Central memory CD8-positive, alpha-beta T cell (primary cell): Measurements from ENCODE around the gene TNFAIP8.

Experiments
- ATAC-seq: fragments of 150-1000 bp; cut with Tn5 transposase; replicated peaks from 2 replicates; pipeline ENCODE4 v1.10.0; 2022; ENCODE audit warnings: mild to moderate bottlenecking, moderate FRiP score, moderate number of reproducible peaks; ENCODE audit not compliant: poor library complexity, severe bottlenecking; ENCODE audit errors: extremely low read depth
- DNase-seq, 2 donors: peaks; one replicate each; pipeline ENCODE4 v3.0.0; 2021; ENCODE audit warnings: low spot score in 2 of 2
- H3K27ac Mint-ChIP-seq: one replicate; pipeline ENCODE4 v1.8.0; 2022; ENCODE audit warnings: low read depth, mild to moderate bottlenecking, moderate library complexity, mixed read lengths
- H3K27me3 Mint-ChIP-seq: one replicate; pipeline ENCODE4 v1.8.0; 2022; ENCODE audit warnings: mixed read lengths
- H3K36me3 Mint-ChIP-seq: one replicate; pipeline ENCODE4 v1.8.0; 2022; ENCODE audit warnings: mild to moderate bottlenecking, moderate library complexity, mixed read lengths; ENCODE audit not compliant: insufficient read depth
- H3K4me1 Mint-ChIP-seq: one replicate; pipeline ENCODE4 v1.8.0; 2022; ENCODE audit warnings: mixed read lengths
- H3K4me3 Mint-ChIP-seq: one replicate; pipeline ENCODE4 v1.8.0; 2022; ENCODE audit warnings: mild to moderate bottlenecking, moderate library complexity, mixed read lengths
- H3K9me3 Mint-ChIP-seq: one replicate; pipeline ENCODE4 v1.8.0; 2022; ENCODE audit warnings: mixed read lengths

Gene TNFAIP8

GRCh38 chr5:119385536-119386128 lies 29.8 kb downstream of the TNFAIP8 start:
- no peak for DNase-seq
- no peaks in the 10 kb centered on the region for H3K27me3 Mint-ChIP-seq
- H3K9me3 Mint-ChIP-seq = no peaks in the 10 kb centered on the region
- ATAC-seq = no peak
- H3K4me3 Mint-ChIP-seq = no peak overlapping the region
- peaks cover 15% of the 10 kb centered on the region for H3K36me3 Mint-ChIP-seq
- peaks cover 69% of the 10 kb centered on the region for H3K4me1 Mint-ChIP-seq
- H3K27ac Mint-ChIP-seq = peak overlapping the region; percentile 81

- Mint-ChIP-seq H3K4me1 (peaks cover 73% of the 10 kb centered on the region), H3K36me3 (peaks cover 20% of the 10 kb centered on the region), H3K4me3 (no peak overlapping the region), H3K9me3 (no peaks in the 10 kb centered on the region), H3K27me3 (no peaks in the 10 kb centered on the region), H3K27ac (peak overlapping the region; percentile 26)
- DNase-seq = no peak
- ATAC-seq = no peak
Measured at GRCh38 chr5:119386596-119387344, 31.0 kb downstream of the TNFAIP8 start.

GRCh38 chr5:119387945-119388618 lies 32.3 kb downstream of the TNFAIP8 start:
- peak overlapping the region; percentile 12 for H3K27ac Mint-ChIP-seq
- no peak for ATAC-seq
- peaks cover 25% of the 10 kb centered on the region for H3K36me3 Mint-ChIP-seq
- no peak for DNase-seq
- peaks cover 72% of the 10 kb centered on the region for H3K4me1 Mint-ChIP-seq
- H3K4me3 Mint-ChIP-seq = no peak overlapping the region
- no peaks in the 10 kb centered on the region for H3K27me3 Mint-ChIP-seq
- no peaks in the 10 kb centered on the region for H3K9me3 Mint-ChIP-seq

GRCh38 chr5:119388619-119389190 lies 32.9 kb downstream of the TNFAIP8 start:
- Mint-ChIP-seq H3K27ac (peak overlapping the region; percentile 12), H3K9me3 (no peaks in the 10 kb centered on the region), H3K4me3 (no peak overlapping the region), H3K4me1 (peaks cover 72% of the 10 kb centered on the region), H3K36me3 (peaks cover 28% of the 10 kb centered on the region), H3K27me3 (no peaks in the 10 kb centered on the region)
- no peak for ATAC-seq
- no peak for DNase-seq

GRCh38 chr5:119389288-119390030 lies 33.6 kb downstream of the TNFAIP8 start:
- DNase-seq (no peak), ATAC-seq (no peak)
- H3K4me1 Mint-ChIP-seq = peaks cover 71% of the 10 kb centered on the region
- peaks cover 33% of the 10 kb centered on the region for H3K36me3 Mint-ChIP-seq
- H3K27ac Mint-ChIP-seq = peak overlapping the region; percentile 12
- H3K4me3 Mint-ChIP-seq = no peak overlapping the region
- H3K27me3 Mint-ChIP-seq = no peaks in the 10 kb centered on the region
- H3K9me3 Mint-ChIP-seq = no peaks in the 10 kb centered on the region

- peaks cover 69% of the 10 kb centered on the region for H3K4me1 Mint-ChIP-seq
- H3K9me3 Mint-ChIP-seq = no peaks in the 10 kb centered on the region
- no peak overlapping the region for H3K4me3 Mint-ChIP-seq
- H3K27me3 Mint-ChIP-seq = no peaks in the 10 kb centered on the region
- ATAC-seq (no peak), DNase-seq (no peak)
- no peak overlapping the region for H3K27ac Mint-ChIP-seq
- peaks cover 38% of the 10 kb centered on the region for H3K36me3 Mint-ChIP-seq
Measured at GRCh38 chr5:119390404-119390803, 34.6 kb downstream of the TNFAIP8 start.

GRCh38 chr5:119393201-119393691 lies 37.4 kb downstream of the TNFAIP8 start:
- peak overlapping the region; percentile 17 for H3K27ac Mint-ChIP-seq
- peaks cover 32% of the 10 kb centered on the region for H3K36me3 Mint-ChIP-seq
- no peak overlapping the region for H3K4me3 Mint-ChIP-seq

GRCh38 chr5:119393746-119394145 lies 37.9 kb downstream of the TNFAIP8 start:
- H3K36me3 Mint-ChIP-seq = peaks cover 31% of the 10 kb centered on the region
- DNase-seq = no peak
- no peaks in the 10 kb centered on the region for H3K9me3 Mint-ChIP-seq
- H3K4me1 Mint-ChIP-seq = peaks cover 61% of the 10 kb centered on the region
- no peak for ATAC-seq
- H3K4me3 Mint-ChIP-seq = no peak overlapping the region
- H3K27me3 Mint-ChIP-seq = no peaks in the 10 kb centered on the region
- no peak overlapping the region for H3K27ac Mint-ChIP-seq

More at GRCh38 chr5:119393201-119393691, 37.4 kb downstream of the TNFAIP8 start:
- Mint-ChIP-seq H3K9me3 (no peaks in the 10 kb centered on the region), H3K27me3 (no peaks in the 10 kb centered on the region), H3K4me1 (peaks cover 65% of the 10 kb centered on the region)
- DNase-seq = no peak
- no peak for ATAC-seq

- Mint-ChIP-seq H3K9me3 (no peaks in the 10 kb centered on the region), H3K4me3 (no peak overlapping the region), H3K27ac (peak overlapping the region; percentile 74), H3K4me1 (peaks cover 55% of the 10 kb centered on the region), H3K36me3 (peaks cover 28% of the 10 kb centered on the region), H3K27me3 (no peaks in the 10 kb centered on the region)
- DNase-seq (no peak), ATAC-seq (no peak)
Measured at GRCh38 chr5:119395080-119395836, 39.4 kb downstream of the TNFAIP8 start.

- DNase-seq (no peak), ATAC-seq (no peak)
- no peaks in the 10 kb centered on the region for H3K27me3 Mint-ChIP-seq
- H3K4me3 Mint-ChIP-seq = no peak overlapping the region
- peaks cover 53% of the 10 kb centered on the region for H3K4me1 Mint-ChIP-seq
- H3K9me3 Mint-ChIP-seq = no peaks in the 10 kb centered on the region
- H3K36me3 Mint-ChIP-seq = peaks cover 27% of the 10 kb centered on the region
- H3K27ac Mint-ChIP-seq = no peak overlapping the region
Measured at GRCh38 chr5:119396030-119396664, 40.3 kb downstream of the TNFAIP8 start.
